Omental fat pad (tissue), 4 donors: Measurements from ENCODE around the gene INSL4. TPM values are rescaled to one million over a fixed set of nuclear protein-coding genes. Genes with fewer than 3 reads are reported as not detected.

Experiments
- ATAC-seq: fragments of 150-250 bp; one replicate; pipeline ENCODE4 v1.9.1; 2016; ENCODE audit warnings: mild to moderate bottlenecking, moderate library complexity; ENCODE audit not compliant: low FRiP score
- DNase-seq: peaks from one replicate; pipeline ENCODE4 v3.0.0-alpha.2; 2019; ENCODE audit warnings: low spot score
- total RNA-seq, 4 donors: library from RNA; depleted of rRNA; stranded (reverse); fragments of >200 nt; gene quantifications; one replicate each; pipeline ENCODE4 v1.1.0, GENCODE V29; 2016
- TF ChIP-seq, protein P1 (sequence below), 3 donors: fragments of 450-650 bp; IDR thresholded peaks; one replicate each; pipeline ENCODE4 v1.5.1; 2016 to 2017; ENCODE audit warnings: antibody characterized with exemption in 3 of 3, mild to moderate bottlenecking in 3 of 3, moderate library complexity in 2 of 3

The INSL4 gene
- total RNA-seq = not detected

- DNase-seq (no peak), ATAC-seq (no peak)
- TF ChIP-seq, protein P1, sequence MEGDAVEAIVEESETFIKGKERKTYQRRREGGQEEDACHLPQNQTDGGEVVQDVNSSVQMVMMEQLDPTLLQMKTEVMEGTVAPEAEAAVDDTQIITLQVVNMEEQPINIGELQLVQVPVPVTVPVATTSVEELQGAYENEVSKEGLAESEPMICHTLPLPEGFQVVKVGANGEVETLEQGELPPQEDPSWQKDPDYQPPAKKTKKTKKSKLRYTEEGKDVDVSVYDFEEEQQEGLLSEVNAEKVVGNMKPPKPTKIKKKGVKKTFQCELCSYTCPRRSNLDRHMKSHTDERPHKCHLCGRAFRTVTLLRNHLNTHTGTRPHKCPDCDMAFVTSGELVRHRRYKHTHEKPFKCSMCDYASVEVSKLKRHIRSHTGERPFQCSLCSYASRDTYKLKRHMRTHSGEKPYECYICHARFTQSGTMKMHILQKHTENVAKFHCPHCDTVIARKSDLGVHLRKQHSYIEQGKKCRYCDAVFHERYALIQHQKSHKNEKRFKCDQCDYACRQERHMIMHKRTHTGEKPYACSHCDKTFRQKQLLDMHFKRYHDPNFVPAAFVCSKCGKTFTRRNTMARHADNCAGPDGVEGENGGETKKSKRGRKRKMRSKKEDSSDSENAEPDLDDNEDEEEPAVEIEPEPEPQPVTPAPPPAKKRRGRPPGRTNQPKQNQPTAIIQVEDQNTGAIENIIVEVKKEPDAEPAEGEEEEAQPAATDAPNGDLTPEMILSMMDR (IDR thresholded peaks at IDR 0.05) = no peak
Measured at GRCh38 chr9:5231212-5231611, at the start of gene INSL4. Gene INSL4 (plus strand): TSS chr9:5231419. CDS start chr9:5231524, 105 bp downstream.

DNA sequence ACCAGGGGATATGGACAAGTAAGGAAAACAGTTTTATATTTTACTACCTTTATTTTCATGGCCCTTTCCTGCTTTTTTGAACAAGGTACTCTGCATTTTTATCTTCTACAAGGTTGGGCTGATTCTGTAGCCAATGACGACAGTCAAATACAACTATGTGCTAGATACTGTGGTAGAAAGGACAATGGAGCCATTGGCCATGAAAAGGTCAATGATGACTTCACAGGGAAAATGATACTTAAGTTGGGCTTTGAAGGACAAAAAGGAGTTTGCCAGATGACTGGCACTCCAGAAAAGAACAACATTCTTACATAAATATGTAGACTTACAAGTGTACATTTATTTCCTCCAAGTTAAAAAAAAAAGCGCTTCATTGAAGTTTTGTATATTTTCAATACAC is 46.4 kb upstream of the INSL4 start:
- ATAC-seq = no peak

DNA sequence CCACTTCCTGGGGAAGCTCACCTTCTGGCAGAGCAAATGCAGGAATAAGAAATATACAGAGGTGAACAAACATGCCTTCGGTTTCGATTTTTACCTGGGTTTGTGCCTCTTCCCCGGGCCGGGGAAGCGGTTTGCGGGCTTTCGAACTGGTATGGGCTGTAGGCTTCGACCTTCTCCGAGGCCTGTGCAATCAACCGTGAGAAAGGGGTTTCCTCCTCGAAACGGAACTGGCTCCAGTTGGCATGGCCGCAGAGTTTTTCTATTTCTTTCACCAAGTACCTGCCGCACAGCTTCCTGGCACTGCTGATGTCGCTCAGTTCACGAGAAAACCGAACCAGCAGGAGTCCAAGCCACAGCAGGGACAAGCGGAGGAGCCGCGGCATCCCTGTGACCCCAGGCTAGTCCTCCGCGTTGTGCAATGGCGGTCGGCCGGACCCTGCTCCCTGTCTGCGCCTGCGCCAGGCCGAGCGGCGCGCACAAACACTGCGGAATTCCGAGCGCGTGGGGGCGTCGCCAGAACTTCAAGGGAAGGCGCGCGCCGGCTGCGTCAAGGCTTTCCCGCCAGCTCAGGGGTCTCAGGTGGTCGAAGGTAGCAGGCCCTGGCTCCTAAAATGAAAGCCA is 45.9 kb upstream of the INSL4 start, which contains the start of gene INSL6:
Gene INSL6 (minus strand): TSS at position 420 of the 621 bp plus-strand sequence. CDS start 37 bp downstream, at position 383.
- TF ChIP-seq, protein P1 (IDR thresholded peaks at IDR 0.05) = no peak
- no peak for DNase-seq
- ATAC-seq = no peak

More for the DNA sequence above, 46.4 kb upstream of the INSL4 start:
- DNase-seq = no peak
- TF ChIP-seq, protein P1 (IDR thresholded peaks at IDR 0.05) = no peak

- TF ChIP-seq, protein P1 (IDR thresholded peaks at IDR 0.05) = no peak
- no peak for DNase-seq
- no peak for ATAC-seq
Measured at GRCh38 chr9:5186416-5187169, 44.6 kb upstream of the INSL4 start.

- ATAC-seq (no peak), DNase-seq (no peak)
- TF ChIP-seq, protein P1 (IDR thresholded peaks at IDR 0.05) = no peak
Measured at GRCh38 chr9:5188060-5188984, 42.9 kb upstream of the INSL4 start.

DNA sequence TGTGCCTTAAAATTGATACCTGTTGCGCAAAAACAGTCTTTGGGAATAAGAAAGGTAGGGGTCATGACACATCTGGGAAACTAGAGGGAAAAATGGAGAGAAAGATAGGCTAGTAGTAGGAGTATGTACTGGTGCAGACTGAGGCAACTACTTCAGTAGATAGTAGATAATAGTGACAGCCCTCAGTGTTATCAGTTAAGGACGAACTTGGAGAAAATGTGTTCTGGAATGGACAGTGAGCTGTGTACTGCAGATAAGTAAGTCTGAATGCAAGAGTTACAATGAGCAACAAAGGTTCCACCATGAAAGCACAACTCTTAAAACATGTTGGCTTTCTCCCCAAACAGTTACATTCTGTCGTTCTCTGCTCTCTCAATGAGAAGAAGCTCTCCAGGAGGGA is 39.2 kb upstream of the INSL4 start:
- ATAC-seq = no peak
- DNase-seq = no peak
- TF ChIP-seq, protein P1 (IDR thresholded peaks at IDR 0.05) = no peak
